GM11168 (cell line): ENCODE data around the gene MCM5.

ENCODE experiments used
- in situ Hi-C: fragments of 300-500 bp; cut with MboI; formaldehyde crosslinking; loops from one replicate; pipeline ENCODE4 v1.12.0; 2022; ENCODE audit warnings: low sequenced_read_pairs; ENCODE audit not compliant: unreplicated experiment

MCM5 gene

DNA sequence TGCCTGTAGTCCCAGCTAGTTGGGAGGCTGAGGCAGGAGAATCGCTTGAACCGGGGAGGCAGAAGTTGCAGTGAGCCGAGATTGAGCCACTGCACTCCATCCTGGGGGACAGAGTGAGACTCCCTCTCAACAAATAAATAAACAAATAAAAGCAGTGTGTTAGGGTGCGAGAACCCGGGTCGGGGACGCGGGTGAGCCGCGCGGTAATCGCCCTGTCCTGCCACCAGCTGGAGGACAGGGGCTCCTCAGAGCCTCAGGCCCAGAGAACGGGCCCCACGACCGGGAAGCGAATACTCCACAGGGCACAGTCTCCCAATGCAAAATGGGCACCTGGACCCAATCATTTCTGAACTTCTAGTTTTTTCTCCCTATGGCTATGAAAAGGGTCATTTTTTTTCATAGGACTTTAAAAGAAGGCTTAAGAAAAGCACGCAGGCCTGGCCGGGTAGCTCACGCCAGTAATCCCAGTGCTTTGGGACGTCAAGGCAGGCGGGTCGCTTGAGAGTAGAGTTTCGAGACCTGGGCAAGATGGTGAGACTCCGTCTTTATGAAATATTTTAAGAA, 744 bp upstream of the MCM5 start:
- in situ Hi-C loops, result no loop called here

DNA sequence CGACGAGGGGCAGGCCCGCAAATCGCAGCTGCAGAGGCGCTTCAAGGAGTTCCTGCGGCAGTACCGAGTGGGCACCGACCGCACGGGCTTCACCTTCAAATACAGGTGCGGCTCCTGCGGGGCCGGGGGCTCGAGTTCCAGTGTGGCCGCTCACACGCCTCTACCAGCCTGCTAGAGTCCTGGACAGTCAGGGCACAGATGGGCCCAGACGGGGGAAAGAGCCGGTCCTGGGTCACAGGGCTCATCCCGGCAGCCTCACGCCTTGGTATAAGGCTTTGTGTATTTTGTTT, 506 bp downstream of the MCM5 start:
- in situ Hi-C loops, result no loop called here

DNA sequence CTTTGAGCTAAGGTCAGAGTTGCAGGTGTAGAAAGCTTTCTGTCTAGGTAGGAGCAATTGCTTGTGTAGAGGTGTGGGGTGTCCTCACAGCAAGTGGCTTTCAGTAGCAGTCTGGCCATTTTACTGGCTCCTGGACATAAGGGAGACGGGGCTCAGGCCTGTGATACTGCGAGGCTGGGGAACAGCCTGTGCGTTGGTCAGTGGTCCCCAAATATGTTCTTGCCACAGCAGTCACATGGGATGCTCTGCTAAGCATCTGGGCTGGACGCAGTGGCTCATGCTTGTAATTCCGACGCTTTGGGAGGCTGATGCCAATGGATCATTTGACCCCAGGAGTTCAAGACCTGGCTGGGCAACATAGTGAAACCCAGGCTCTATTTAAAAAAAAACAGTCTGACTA, 1.9 kb downstream of the MCM5 start:
- in situ Hi-C loops, result no loop called here

DNA sequence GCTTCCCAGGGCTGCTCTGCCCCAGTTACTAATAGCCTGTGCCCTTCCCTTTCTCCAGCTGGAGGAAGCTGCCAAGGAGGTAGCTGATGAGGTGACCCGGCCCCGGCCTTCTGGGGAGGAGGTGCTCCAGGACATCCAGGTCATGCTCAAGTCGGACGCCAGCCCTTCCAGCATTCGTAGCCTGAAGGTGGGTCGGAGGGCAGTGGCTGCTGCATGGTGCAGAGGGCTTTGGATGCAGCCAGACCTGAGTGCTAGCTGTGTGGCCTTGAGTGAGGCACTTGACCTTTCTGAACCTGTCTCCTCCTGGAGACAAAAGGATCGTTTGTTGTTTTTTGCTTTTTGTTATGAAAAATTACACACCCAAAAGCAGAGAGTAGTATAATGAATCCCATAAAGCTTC, 3.4 kb downstream of the MCM5 start:
- in situ Hi-C loops, result no loop called here

DNA sequence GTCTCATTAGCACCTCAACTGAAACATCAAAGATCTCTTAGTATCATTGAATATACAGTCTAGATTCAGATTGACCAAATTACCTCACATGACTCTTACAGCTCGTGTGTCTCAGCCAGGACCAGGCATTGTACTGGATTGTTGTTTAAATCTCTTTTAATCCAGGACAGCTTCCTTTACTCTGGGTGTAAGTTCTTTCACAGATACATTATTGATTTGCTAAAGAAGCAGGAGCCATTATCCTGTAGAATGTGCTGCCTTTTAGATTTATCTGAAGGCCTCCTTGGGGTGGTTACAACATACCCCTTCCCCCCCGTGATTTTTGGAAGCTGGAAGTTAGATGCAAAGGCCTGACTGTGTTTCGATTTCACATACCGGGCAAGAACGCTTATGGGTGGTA, 4.2 kb downstream of the MCM5 start:
- in situ Hi-C loops, result no loop called here

DNA sequence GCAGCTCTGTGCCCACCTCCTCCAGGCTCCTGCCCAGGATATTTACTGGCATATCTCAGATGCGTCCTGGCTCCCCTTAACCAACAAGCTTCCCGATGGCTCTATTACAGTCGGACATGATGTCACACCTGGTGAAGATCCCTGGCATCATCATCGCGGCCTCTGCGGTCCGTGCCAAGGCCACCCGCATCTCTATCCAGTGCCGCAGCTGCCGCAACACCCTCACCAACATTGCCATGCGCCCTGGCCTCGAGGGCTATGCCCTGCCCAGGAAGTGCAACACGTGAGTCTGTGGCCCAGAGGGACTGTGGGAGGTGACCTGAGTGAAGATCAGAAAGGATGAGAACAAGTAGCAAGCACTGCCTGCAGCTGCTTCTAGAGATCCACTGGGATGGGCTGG, 6.5 kb downstream of the MCM5 start:
- in situ Hi-C loops, result no loop called here

DNA sequence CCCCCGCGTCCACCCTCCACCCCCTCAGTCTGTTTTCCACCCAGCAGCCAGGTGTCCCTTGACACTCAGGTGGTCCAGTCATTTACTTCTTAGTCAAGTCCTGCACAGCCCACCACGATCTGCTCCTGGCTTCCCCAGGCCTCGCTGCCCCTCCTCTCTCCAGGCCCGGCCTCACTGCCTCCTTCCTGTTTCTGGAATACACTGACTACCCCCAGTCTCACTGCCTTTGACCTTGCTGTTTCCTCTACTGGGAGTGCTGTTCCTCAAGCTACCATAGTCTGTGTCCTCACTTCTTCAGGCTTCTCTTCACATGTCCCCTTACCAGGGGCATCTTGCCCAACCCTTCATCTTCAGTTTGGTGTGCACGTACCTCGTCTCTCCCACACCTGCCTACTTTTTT, 7.4 kb downstream of the MCM5 start:
- in situ Hi-C loops, result no loop called here

DNA sequence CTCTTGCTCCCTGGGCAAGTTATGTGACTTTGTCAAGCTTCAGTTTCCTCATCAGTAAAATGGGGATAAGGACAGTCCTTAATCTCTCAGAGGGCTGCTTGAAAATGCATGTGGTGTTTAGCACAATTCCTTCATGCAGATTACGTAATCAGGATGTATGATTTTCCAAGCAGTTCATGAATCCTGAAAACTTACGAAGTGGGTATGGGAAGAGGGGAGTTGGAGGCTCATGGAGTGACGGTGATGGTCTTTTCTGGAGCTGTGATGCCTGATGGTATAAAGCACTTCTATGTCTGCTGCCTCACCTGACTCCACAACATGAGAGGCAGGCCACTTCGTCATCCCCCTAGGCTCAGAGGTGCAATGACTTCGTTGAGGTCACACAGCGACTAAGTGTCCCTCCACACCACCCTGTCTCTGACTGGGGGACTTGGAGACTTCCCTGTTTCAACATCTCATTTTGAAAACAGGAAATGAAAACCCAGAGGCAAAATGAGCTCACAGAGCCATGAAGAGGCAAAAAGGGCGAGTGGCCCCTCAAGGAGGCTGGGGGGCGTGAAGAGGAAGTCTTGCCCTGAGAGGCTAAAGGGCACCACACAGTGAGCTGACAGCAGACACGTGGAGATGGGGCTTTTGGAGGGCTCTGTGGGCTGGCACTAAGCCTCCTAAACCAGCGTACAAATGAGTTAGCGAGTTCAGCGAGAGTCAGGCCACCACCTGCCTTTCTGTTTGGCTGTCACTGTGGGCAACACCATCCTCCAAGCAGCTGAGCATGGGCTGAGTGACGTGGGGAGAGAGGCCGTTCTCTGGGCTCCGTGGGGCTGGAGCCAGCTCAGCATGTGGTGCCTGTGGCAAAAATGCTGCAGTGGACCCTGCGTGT, 10.1 kb downstream of the MCM5 start:
- in situ Hi-C loops, result no loop called here

DNA sequence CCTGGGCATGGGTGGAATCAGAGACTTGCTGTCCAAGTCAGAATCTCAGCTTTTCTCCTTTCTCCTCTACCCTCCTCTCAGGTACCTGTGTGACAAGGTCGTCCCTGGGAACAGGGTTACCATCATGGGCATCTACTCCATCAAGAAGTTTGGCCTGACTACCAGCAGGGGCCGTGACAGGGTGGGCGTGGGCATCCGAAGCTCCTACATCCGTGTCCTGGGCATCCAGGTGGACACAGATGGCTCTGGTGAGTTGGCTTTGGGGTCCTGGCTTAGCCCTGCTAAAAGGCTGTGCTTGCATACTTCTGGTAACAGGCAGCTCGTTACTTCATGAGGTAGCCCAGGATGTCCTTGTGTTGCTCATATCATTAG, 10.7 kb downstream of the MCM5 start:
- in situ Hi-C loops, result no loop called here

DNA sequence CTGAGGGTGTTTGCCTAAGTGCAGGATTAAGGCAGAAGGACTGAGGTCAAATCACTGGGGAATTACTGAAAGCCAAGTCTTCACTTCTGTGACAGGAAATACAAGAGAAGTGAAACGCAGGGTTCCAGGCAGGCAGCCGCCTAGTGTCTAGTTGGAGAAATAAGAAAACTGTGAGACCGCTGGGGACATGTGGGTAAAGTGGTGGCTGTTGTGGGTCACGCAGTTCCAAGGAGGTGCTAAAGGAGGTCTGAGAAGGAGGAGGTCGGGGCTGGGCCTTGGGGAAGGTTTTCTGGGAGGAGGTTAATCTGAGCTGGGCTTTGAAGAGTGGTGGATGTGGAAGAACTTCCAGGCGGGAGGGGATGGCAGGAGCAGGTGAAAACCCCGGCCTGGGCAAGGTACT, 11.2 kb downstream of the MCM5 start:
- in situ Hi-C loops, result no loop called here

DNA sequence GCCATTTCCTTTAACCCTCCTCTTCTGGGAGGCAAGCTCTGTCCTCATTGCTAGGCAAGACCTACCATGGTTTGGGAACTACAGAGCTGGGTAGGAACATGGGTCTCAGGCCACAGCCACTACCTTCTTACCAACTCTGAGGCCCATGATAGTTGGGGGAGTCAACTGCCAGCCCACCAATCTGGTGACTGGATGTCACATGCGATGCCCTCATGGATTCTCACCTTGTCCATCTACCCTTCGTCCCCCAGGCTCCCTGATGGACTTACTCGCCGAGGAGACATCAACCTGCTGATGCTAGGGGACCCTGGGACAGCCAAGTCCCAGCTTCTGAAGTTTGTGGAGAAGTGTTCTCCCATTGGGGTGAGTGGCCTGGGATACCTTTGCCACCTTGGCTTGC, 13.7 kb downstream of the MCM5 start:
- in situ Hi-C loops, result no loop called here

DNA sequence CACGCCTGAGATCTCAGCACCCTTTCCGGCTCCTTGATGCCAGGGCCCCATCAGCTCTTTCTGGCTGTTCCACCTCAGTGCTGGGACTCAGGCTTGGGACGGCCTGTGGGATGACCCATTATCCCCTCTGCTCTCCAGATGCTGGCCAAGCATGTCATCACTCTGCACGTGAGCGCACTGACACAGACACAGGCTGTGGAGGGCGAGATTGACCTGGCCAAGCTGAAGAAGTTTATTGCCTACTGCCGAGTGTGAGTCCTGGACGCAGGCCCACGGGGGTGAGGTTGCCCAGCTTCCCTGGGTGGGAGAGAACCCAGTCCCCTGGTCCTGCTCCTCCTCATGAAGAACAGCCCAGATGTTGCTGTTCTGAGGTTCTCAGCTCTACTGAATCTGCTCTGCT, 17.7 kb downstream of the MCM5 start:
- in situ Hi-C loops, result no loop called here

DNA sequence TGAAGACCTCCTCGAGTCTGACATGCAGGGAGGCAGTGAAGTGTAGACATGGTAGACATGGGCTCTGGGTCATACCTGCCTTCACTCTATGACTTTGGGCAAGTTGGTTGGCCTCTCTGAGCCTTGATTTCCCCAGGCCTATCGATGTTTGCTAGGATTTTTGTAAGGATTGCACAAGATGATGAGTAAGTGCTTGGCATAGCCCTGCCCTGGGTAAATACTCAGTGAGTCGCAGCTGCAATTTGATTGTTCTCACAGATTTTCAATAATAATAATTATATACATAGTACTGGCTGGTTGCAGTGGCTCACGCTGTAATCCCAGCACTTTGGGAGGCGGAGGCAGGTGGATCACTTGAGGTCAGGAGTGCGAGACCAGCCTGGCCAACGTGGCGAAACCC, 18.1 kb downstream of the MCM5 start:
- in situ Hi-C loops, result no loop called here

DNA sequence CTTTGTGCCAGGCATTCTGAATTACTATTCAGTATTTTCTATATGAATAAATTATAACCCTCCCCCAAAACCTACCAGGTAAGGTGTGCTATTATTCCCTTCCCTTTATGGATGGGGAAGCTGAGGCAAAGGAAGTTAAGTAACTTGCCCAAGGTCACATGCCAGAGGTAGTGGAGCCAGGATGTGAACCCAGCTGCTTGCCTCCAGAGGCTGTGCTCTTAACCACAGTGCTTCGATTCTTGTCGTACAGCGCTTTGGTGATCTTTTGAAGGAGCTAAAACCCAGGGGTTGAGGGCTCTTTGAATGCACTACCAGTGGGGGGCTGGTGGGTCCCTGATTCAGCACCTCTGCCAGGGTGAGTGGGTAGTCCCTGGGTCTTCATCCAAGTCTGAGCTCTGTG, 18.8 kb downstream of the MCM5 start:
- in situ Hi-C loops, result no loop called here

DNA sequence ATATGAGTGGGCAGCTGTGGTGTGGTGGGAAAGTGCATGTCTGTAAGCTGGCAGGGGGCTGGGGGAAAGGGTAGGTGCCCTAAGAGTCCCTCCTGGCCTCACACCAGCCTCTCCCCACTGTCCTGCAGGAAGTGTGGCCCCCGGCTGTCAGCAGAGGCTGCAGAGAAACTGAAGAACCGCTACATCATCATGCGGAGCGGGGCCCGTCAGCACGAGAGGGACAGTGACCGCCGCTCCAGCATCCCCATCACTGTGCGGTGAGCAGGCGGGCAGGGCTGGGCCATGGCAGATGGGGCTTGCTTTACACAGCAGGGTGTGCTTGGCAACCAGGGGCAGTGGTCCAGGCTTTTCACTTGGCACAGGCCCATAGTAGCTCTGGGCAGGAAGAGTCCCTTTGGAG, 19.8 kb downstream of the MCM5 start:
- in situ Hi-C loops, result loop anchor here (10.0 kb wide), 1 partner anchor 65 kb away; no protein-coding TSS in a partner anchor

DNA sequence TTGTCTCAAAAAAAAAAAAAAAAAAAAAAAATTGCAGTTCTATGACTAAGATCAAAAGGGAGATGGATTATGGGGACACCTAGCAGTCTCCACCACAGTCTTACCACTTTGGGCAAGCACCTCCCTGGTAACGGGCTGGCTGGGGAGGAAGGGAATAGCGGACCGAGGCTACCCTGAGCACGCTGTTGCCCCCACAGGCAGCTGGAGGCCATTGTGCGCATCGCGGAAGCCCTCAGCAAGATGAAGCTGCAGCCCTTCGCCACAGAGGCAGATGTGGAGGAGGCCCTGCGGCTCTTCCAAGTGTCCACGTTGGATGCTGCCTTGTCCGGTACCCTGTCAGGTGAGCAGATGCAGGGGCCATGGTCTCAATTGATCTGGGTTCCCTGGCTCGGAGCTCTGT, 21.2 kb downstream of the MCM5 start:
- in situ Hi-C loops, result loop anchor here (10.0 kb wide), 1 partner anchor 66 kb away; no protein-coding TSS in a partner anchor

DNA sequence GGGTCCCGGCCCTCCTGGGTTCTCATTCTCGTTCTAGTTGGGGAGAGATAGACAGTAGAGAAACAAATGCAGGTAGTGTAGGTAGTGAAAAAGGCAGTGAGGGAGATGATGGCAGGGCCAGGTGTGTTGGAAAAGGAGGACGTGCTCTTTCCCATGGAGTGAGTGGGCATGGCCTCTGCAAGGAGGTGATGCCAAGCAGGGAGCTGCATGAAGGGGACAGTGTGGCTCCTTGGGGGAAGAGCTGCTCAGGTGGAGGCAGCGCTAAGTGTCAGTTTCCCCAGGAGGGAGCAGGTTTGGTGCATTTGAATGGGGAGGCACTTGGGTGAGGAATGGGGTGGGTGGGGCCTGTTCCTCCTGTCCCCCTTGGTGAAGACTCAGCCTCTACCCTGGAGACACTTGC, 22.2 kb downstream of the MCM5 start:
- in situ Hi-C loops, result loop anchor here (10.0 kb wide), 1 partner anchor 67 kb away; no protein-coding TSS in a partner anchor

DNA sequence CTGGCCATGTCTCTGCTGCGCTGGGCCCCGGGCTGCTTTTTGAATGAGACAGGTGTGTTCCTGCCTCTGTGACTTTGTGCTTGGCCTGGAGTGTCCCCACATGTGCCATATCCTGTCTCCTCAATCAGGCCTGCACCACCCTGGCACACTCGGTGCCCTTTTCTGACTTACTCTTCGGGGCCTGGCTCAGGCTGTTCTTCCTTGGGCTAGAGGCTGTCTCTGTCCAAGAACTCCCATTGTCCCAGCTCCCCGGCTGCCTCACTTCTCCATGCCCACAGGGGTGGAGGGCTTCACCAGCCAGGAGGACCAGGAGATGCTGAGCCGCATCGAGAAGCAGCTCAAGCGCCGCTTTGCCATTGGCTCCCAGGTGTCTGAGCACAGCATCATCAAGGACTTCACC, 23.0 kb downstream of the MCM5 start:
- in situ Hi-C loops, result loop anchor here (10.0 kb wide), 1 partner anchor 68 kb away; no protein-coding TSS in a partner anchor

DNA sequence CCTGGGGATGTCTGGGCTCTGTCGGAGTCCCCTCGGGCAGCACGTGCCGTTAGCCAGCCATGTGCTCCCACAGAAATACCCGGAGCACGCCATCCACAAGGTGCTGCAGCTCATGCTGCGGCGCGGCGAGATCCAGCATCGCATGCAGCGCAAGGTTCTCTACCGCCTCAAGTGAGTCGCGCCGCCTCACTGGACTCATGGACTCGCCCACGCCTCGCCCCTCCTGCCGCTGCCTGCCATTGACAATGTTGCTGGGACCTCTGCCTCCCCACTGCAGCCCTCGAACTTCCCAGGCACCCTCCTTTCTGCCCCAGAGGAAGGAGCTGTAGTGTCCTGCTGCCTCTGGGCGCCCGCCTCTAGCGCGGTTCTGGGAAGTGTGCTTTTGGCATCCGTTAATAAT, 24.1 kb downstream of the MCM5 start:
- in situ Hi-C loops, result loop anchor here (10.0 kb wide), 1 partner anchor 69 kb away; no protein-coding TSS in a partner anchor

DNA sequence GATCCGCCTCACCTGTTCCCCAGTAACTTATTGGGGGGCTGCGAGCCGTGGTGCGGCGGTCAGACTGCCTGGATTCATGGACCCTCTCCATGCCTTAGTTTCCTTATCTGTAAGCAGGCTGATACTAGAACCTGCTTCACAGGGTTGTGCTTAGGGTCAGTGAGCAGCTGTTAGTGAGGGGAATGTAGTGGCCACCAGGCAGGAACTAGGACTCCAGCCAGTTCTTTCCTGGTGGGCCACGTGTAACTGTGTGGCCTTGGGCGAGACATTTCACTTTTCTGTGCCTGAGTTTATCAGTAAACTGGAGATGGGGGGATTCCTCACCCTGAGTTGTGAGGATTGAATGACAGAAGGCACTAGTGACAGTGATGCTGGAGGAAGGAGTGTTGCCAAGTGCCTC, 24.8 kb downstream of the MCM5 start:
- in situ Hi-C loops, result loop anchor here (10.0 kb wide), 1 partner anchor 70 kb away; no protein-coding TSS in a partner anchor

DNA sequence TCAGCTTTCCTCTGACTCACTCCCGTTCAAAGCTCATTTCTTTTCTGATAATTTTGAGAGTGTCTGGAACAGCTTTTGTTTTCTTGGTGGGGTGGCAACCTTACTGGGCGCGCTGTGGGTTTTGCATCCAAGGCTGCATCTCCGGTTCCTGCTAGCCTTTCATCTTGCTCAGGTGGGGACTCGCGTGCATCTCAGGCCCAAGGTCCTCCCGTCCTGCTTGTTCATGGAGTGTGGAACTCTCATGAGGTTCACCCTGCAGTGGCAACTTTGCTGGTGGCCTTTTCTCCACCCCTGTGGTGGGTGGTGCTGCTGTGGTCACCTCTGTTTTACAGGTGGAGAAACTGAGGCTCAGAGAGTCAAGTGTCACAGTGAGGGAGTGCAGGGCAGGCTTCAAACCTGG, 25.6 kb downstream of the MCM5 start:
- in situ Hi-C loops, result loop anchor here (10.0 kb wide), 1 partner anchor 71 kb away; no protein-coding TSS in a partner anchor
